GM21825 (cell line): ENCODE data around the gene DDR1.
"Not testable (repeated sequence)": the region's sequence is repeated elsewhere in the genome, so short reads cannot be mapped to it uniquely, and the experiment has no call there.

Experiments
- ATAC-seq: cut with Tn5 transposase; IDR thresholded peaks from one replicate; pipeline ENCODE4 v1.9.1; 2021; ENCODE audit warnings: mild to moderate bottlenecking, moderate library complexity; ENCODE audit not compliant: unreplicated experiment

DDR1 gene

DNA sequence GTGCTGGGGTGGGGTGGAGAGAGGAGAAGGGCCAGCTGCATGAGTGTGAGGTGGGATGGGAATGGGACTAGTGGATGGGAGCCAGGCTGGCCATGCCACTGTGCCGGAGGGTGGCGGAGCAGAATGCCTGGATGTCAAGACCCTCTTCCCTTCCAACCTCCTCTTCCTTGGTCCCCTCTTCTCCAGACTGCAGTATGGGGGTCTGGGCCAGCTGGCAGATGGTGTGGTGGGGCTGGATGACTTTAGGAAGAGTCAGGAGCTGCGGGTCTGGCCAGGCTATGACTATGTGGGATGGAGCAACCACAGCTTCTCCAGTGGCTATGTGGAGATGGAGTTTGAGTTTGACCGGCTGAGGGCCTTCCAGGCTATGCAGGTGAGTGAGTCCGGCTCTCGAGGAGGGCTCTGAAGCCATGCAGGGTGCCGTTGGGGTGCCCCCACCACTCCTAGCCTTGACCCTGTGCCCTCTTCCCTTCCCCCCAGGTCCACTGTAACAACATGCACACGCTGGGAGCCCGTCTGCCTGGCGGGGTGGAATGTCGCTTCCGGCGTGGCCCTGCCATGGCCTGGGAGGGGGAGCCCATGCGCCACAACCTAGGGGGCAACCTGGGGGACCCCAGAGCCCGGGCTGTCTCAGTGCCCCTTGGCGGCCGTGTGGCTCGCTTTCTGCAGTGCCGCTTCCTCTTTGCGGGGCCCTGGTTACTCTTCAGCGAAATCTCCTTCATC lies 7.7 kb downstream of the DDR1 start:
- no peak for ATAC-seq

DNA sequence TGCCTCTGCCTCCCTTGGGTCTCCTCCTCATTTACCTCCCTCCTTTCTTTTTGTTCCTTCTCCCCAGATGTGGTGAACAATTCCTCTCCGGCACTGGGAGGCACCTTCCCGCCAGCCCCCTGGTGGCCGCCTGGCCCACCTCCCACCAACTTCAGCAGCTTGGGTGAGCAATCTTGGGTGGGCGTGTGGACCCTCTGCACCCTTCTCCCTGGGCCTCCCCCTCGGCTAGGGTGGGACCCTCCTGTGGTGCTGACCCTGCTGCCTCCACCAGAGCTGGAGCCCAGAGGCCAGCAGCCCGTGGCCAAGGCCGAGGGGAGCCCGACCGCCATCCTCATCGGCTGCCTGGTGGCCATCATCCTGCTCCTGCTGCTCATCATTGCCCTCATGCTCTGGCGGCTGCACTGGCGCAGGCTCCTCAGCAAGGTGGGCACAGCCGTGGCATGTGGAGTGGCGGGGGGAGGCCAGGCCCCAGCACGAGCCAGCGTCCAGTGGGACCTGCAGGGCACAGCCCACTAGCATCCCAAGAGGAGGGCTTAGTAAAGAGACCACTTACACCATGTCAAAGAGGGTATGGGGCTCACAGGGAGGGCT lies 8.8 kb downstream of the DDR1 start:
- ATAC-seq, result no peak

DNA sequence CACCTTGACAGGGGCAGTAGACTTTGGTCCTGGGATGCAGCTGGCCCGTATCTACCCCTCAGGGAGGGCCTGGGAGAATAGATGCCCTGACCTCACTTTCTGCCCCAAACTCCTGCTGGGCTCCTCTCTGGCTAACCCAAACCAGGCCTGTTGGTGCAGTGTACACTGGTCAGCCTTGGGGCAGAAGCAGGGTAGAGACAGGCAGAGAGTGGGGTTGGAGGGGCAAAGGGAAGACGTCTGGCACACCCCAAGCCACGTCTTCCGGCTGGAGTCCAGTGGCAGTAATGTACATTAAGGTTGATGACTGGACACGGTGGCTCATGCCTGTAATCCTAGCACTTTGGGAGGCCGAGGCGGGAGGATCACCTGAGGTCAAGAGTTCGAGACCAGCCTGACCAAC lies 9.3 kb downstream of the DDR1 start:
- no peak for ATAC-seq

DNA sequence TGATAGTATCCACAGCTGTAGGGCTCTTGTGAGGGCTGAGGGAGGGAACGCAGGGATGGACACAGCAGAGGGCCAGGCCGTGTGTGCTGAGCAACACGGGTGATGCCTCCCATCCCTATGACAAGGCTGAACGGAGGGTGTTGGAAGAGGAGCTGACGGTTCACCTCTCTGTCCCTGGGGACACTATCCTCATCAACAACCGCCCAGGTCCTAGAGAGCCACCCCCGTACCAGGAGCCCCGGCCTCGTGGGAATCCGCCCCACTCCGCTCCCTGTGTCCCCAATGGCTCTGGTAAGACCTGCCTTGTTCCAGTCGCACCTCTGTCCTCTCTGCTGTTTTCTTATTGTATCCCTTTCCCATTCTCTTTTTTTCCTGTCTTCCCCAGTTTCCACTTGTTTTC lies 10.1 kb downstream of the DDR1 start:
- ATAC-seq, result no peak

DNA sequence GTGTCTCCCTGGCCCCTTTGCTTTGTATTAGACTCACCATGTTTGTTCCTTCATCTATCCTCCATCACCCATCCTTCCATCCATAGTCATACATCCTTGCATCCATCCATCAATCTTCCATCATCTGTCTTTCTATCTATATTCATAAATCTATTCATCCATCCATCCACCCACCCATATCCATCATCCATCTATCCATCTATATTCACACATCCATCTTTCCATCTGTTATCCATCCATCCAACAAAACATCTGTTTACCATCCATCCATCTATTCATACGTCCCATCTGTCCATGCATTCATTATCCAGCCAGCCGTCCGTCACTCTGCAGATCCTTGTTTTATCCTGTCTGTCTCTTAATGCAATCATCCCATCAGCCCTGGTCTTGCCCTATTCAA lies 10.6 kb downstream of the DDR1 start:
- no peak for ATAC-seq

DNA sequence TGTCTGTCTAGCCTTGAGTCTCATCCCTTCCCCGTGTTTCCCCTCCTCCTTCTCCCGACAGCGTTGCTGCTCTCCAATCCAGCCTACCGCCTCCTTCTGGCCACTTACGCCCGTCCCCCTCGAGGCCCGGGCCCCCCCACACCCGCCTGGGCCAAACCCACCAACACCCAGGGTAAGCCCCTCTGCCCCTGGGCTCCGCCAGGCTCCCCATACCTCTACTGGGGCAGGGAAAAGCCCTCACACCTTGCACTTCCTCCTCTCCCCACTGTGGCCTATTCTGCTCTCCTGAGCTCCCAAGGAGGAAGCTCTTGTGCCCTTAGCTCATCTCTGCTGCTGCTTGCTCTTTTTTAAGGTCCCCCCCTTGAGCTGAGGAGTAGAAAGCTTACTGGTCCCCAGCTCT lies 11.0 kb downstream of the DDR1 start:
- ATAC-seq, result no peak

DNA sequence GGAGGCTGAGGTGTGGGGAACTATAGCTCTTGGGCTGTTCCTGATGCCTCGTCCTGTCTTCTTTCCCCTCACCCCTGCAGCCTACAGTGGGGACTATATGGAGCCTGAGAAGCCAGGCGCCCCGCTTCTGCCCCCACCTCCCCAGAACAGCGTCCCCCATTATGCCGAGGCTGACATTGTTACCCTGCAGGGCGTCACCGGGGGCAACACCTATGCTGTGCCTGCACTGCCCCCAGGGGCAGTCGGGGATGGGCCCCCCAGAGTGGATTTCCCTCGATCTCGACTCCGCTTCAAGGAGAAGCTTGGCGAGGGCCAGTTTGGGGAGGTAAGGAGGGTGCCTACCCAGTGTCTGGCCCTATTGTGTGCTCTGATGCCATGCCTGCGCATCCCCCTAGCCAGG lies 12.2 kb downstream of the DDR1 start:
- no peak for ATAC-seq

DNA sequence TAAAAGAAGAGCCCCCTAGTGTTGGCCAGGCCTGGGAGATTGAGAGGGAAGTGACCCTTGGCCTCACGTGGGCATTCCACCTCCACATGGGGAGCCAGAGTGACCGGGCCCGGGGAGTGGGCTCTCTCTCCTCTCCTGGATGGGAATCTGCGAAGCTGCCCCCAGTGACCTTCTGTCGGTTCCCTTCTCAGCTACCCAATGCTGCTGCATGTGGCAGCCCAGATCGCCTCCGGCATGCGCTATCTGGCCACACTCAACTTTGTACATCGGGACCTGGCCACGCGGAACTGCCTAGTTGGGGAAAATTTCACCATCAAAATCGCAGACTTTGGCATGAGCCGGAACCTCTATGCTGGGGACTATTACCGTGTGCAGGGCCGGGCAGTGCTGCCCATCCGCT lies 13.6 kb downstream of the DDR1 start:
- ATAC-seq, result no peak

DNA sequence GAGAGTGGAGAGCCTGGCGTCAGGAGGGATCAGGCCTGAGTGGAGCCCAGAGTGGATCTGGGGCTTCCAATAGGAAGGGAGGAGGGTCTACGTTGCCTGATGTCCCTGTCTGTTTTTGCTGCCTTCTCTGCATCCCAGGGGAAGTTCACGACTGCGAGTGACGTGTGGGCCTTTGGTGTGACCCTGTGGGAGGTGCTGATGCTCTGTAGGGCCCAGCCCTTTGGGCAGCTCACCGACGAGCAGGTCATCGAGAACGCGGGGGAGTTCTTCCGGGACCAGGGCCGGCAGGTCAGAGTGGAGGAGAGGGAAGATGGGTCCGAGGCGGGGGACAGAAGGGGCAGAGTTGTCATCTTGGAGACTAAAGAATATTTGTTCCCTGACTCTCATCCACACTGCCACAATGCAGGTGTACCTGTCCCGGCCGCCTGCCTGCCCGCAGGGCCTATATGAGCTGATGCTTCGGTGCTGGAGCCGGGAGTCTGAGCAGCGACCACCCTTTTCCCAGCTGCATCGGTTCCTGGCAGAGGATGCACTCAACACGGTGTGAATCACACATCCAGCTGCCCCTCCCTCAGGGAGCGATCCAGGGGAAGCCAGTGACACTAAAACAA lies 14.5 kb downstream of the DDR1 start:
- no peak for ATAC-seq

DNA sequence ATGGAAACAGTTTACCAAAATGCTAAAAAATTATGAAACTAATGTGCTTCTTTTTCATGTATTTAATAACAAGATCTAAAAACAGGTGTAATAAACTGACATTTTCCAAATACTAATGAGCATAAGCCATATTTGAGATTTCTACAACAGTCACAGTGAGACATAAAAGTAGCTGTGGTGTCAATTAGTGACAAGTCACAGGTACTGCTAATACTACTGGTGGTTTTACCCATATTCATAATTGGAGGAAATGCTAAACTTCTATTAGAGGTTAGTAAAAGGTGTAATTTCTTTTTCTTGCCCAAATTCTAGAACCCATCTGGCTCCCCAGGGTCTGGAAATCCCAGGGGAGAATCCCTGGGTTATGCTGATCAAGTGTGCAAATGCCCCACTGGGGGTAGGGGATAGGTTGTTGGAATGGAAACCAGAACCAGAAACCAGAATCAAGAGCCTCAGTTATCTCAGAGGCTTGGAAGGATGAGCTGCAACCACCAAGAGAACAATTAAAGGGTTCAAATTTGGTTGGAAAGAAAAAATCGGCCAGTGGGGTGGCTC lies 16.6 kb downstream of the DDR1 start:
- no peak for ATAC-seq

DNA sequence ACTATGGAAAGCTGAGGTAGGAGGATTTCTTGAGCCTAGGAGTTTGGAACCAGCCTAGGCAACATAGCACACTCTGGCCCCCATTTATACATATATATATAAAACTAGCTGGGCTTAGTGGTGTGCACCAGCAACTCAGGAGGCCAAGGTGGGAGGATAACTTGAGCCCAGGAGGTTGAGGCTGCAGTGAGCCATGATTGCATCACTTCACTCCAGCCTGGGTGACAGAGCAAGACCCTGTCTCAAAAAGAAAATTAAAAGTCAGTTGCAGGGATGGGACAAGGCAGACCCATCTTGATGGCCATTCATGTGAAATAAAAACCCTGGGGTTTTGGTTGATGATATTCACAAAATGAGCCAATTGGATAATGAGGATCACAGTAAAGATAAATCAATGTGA lies 17.1 kb downstream of the DDR1 start:
- no peak for ATAC-seq

DNA sequence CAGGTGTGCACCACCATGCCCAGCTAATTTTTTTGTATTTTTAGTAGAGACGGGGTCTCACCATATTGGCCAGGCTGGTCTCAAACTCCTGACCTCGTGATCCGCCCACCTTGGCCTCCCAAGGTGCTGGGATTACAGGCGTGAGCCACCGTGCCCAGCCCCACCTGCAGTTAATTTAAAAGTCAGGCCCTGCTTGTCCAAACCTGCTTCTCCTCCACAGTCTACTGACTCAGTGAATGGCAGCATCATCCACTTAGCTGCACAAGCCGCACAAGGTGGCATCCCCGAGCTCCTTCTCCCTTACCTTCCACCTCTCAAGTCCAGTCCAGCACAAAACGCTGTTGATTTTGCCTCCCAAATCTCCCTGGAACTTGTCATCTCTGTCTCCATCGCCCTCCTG lies 17.9 kb downstream of the DDR1 start:
- ATAC-seq, result not testable (repeated sequence)

DNA sequence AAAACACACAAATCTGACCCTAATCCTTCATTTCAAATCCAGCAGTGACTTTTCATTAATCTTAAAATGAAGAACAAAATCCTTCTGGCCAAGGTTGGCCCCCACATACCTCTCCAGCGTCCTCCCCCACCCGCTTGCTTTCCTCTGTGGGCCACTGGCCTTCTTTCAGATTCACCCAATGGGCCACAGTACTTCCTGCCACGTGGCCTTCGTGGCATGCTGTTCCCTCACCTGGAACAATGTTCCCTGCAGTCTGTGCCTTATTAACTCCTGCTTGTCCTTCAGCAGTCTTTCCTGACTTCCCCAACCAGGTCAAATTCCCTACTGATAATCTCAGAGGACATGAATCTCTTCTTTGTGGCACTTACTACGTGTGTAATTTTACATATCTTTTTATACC lies 18.4 kb downstream of the DDR1 start:
- ATAC-seq, result no peak

DNA sequence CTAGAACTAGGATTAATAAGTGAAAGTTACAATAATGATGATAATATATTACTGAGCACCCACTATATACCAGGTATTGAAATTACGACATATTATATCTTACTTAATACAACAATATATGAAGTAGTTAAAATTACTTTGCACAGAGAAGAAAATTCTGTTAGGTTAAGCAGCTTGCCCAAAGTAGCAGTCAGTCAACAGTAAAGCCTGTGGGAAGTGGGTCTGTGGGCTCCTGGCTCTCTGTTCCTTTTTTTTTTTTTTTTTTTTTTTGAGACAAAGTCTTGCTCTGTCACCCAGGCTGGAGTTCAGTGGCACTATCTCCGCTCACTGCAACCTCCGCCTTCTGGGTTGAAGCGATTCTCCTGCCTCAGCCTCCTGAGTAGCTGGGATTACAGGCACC lies 18.9 kb downstream of the DDR1 start:
- ATAC-seq, result no peak

DNA sequence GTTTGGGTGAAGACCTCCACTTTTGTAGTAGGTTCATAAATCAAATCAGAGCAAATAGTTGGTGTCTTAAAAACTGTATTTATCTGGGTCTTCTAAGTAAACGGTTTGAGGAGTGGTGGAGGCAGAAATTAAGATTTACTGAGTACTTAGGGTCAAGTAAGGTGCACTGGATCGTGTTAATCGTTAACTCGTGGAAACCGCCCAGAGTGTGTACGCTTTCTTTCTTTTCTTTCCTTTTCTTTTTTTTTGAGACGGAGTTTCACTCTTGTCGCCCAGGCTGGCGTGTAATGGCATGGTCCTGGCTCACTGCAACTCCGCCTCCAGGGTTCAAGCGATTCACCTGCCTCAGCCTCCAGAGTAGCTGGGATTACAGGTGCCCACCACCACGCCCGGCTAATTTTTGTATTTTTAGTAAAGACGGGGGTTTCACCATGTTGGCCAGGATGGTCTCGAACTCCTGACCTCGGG lies 23.0 kb downstream of the DDR1 start:
- not testable (repeated sequence) for ATAC-seq

DNA sequence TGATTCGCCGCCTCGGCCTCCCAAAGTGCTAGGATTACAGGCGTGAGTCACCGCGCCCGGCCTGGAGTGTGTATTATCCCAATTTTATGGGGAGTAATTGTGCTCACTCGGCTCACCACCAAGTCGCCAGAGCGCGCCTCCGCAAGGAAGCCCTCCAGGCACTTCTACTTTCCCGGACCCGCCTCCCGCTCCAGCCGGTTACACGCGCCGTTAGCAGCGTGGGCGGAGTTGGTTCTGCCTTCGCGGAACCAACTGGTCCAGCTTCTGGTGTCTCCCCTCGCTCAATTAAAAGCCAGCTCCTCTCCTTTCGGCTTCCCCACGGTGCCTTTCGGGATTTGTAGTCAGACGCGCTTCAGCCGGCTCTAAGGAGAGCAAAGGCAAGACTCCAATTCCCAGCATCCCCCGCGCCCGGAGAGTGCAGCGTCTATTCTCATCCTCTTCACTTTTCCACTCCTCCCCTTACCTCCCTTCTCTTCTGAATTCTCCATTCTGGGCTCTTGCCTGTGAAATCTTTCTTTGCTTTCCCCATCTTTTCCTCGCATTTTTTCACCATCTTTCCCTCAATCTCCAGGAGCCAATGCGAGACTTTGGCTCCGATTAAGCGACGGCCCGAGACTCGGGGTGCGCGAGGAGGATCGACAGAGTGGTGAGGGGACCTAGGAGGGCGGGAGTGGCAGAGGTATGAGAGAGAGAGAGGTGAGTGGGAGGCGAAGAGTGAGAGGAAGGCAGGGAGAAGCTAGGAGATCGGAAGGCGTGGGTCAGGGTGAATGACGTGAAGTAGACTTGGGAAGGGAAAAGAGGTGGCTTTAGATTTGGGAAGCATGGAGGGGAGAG lies 23.7 kb downstream of the DDR1 start, which contains the start of gene GTF2H4:
GTF2H4 (plus strand) TSS at position 450 of the 834 bp plus-strand sequence.
- ATAC-seq, result peak; percentile 91

DNA sequence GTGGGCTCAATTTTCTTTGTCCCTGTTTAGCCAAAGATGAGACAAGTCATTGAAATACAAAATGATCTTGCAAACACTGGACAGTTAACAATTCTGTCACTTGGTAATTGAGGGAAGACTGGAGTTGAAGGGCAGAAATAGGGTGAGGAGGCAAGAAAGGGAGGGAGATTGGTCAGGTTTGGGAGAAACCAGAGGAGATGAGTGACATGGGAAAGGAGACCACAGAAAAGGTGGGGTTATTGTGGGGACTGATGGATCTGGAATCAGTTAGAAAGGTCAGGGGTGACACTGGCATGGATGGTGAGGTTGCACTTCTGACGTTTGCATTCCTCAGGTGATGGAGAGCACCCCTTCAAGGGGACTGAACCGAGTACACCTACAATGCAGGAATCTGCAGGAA lies 24.4 kb downstream of the DDR1 start:
- no peak for ATAC-seq

DNA sequence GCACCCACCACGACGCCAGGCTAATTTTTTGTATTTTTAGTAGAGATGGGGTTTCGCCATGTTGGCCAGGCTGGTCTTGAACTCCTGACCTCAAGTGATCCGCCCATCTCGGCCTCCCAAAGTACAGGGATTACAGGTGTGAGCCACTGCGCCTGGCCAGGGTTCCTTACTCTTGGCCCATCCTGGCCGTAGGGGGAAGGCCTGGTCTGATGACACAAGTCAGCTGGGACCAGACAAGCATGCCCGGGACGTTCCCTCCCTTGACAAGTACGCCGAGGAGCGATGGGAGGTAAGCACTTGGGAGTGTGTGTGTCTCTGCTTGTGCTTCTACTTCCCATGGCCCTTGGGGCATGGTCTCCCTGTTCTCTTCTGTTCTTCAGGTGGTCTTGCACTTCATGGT lies 26.2 kb downstream of the DDR1 start:
- not testable (repeated sequence) for ATAC-seq

DNA sequence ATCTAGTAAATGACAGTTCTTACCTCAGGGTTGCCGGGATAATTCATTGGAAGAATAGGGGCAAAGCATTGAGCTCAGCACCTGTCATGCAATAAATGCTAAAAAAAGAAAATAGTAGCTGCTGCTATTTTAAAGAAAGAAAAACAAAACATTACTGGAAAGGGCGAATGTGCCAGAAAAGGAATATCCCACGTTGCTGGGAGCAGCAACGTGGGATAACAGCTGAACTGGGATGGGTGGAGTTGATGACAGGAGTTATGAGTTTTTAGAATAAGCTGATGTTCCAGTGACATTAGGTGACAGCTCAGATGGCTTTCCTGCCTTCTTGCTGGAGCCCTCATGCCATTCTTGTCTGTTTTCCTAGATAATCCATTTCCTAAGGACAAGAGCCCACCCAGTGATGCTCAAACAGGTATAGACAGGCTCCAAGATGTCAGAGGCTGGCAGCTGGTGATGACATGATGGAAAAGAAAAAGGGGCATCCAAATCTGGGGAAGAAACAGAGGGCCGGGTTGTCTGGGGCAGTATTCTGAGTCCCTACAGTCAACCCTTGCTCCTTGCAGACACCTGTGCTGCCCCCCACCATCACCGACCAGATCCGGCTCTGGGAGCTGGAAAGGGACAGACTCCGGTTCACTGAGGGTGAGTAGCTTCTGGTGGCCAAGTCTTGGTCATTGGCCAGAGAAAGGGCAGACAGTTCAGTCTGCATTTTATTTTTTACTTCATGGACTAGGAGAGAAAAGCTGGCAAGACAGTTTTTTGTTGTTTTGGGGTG lies 28.6 kb downstream of the DDR1 start:
- ATAC-seq, result no peak

DNA sequence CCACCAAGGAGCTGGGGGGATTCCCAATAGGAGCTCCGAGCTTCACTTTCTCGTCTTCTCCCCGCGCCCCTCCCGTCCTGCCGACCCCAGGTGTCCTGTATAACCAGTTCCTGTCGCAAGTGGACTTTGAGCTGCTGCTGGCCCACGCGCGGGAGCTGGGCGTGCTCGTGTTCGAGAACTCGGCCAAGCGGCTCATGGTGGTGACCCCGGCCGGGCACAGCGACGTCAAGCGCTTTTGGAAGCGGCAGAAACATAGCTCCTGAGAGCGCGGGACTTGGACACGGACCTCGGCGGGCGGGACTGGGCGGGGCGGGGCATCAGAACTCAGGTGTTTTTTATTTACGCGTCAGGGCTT lies 29.4 kb downstream of the DDR1 start:
- ATAC-seq, result no peak
